MCF 10A (cell line): ENCODE results near the gene C2orf74. TPM values are rescaled to one million over a fixed set of nuclear protein-coding genes. Genes with fewer than 3 reads are reported as not detected.
"Not testable (repeated sequence)": the region's sequence is repeated elsewhere in the genome, so short reads cannot be mapped to it uniquely, and the experiment has no call there.

Experiments used
- BruUV-seq: library from RNA; stranded (reverse); fragments of 400-500 nt; replicated peaks from 2 replicates; lab custom pipeline; 2021; lab: Mats Ljungman, UMichigan
- CTCF ChIA-PET: fragments of 300-600 bp; sonication (Branson Sonifier 250); formaldehyde crosslinking; extraction: SDS; loops from one replicate; lab custom pipeline; 2021; ENCODE audit warnings: antibody characterized with exemption, inconsistent platforms; lab: Yijun Ruan, JAX
- POLR2A ChIA-PET: fragments of 300-600, 350-650 bp; sonication (Branson Sonifier 250); formaldehyde crosslinking; extraction: SDS; loops from one replicate; lab custom pipeline; 2020; ENCODE audit warnings: antibody characterized with exemption, inconsistent platforms; lab: Yijun Ruan, JAX
- DNase-seq: peaks from one replicate; pipeline ENCODE4 v3.0.0-alpha.2; 2018; ENCODE audit not compliant: unreplicated experiment
- H3K27ac Mint-ChIP-seq: one replicate; pipeline ENCODE4 v1.8.0; 2022; ENCODE audit warnings: mild to moderate bottlenecking, low read depth, mixed read lengths; ENCODE audit not compliant: unreplicated experiment
- H3K27me3 Mint-ChIP-seq: one replicate; pipeline ENCODE4 v1.8.0; 2022; ENCODE audit warnings: mixed read lengths; ENCODE audit not compliant: insufficient read depth, unreplicated experiment
- H3K36me3 Mint-ChIP-seq: one replicate; pipeline ENCODE4 v1.8.0; 2022; ENCODE audit warnings: mild to moderate bottlenecking, moderate library complexity, mixed read lengths; ENCODE audit not compliant: insufficient read depth, unreplicated experiment
- H3K4me1 Mint-ChIP-seq: one replicate; pipeline ENCODE4 v1.8.0; 2022; ENCODE audit warnings: mixed read lengths; ENCODE audit not compliant: insufficient read depth, unreplicated experiment
- H3K4me3 Mint-ChIP-seq: one replicate; pipeline ENCODE4 v1.8.0; 2022; ENCODE audit warnings: mild to moderate bottlenecking, moderate library complexity, mixed read lengths; ENCODE audit not compliant: unreplicated experiment
- H3K9me3 Mint-ChIP-seq: one replicate; pipeline ENCODE4 v1.8.0; 2022; ENCODE audit warnings: mixed read lengths; ENCODE audit not compliant: unreplicated experiment
- CTCF ChIP-seq: fragments of 200-600 bp; IDR thresholded peaks from one replicate; pipeline ENCODE4 v1.8.0; 2022; ENCODE audit warnings: antibody characterized with exemption, mild to moderate bottlenecking; ENCODE audit not compliant: unreplicated experiment
- intact Hi-C: fragments of 100-400 bp; cut with micrococcal nuclease; formaldehyde crosslinking; loops from 2 replicates; pipeline ENCODE4 v1.14.1; 2022
- total RNA-seq: library from RNA; stranded (reverse); gene quantifications from 2 replicates; pipeline ENCODE4 v1.2.3, GENCODE V29; 2022

The C2orf74 gene
- total RNA-seq, 1 experiment from 2014 or later, result 29.7 TPM

- no peak for TF ChIP-seq CTCF
- DNase-seq, result no peak
- Mint-ChIP-seq H3K27me3 (no peaks in the 10 kb centered on the region), H3K9me3 (no peaks in the 10 kb centered on the region), H3K4me3 (no peak overlapping the region), H3K4me1 (no peaks in the 10 kb centered on the region), H3K27ac (no peak overlapping the region), H3K36me3 (no peaks in the 10 kb centered on the region)
- POLR2A ChIA-PET, result interaction anchor here (0.6 kb wide), 1 partner anchor 166 kb away, joined by 3 read pairs; no protein-coding TSS in a partner anchor
- CTCF ChIA-PET, result no interaction called here
- intact Hi-C loops, result no loop called here
- no TSS peak for BruUV-seq
These were observed 36.8 kb upstream of the C2orf74 start for GRCh38 chr2:61125123-61125710.

GRCh38 chr2:61125798-61126197, 36.2 kb upstream of the C2orf74 start:
- Mint-ChIP-seq H3K4me3 (no peak overlapping the region), H3K4me1 (no peaks in the 10 kb centered on the region), H3K27ac (no peak overlapping the region), H3K36me3 (no peaks in the 10 kb centered on the region), H3K27me3 (no peaks in the 10 kb centered on the region), H3K9me3 (no peaks in the 10 kb centered on the region)
- intact Hi-C loops, result no loop called here
- no peak for DNase-seq
- no peak for TF ChIP-seq CTCF
- ChIA-PET CTCF (no interaction called here), POLR2A (no interaction called here)
- BruUV-seq, result no TSS peak

- BruUV-seq, H3K9me3 Mint-ChIP-seq, DNase-seq, H3K36me3 Mint-ChIP-seq, H3K4me1 Mint-ChIP-seq, H3K27ac Mint-ChIP-seq, intact Hi-C loops, H3K27me3 Mint-ChIP-seq, H3K4me3 Mint-ChIP-seq: not testable (repeated sequence)
- POLR2A ChIA-PET, result interaction anchor here (0.6 to 0.9 kb wide), 2 partner anchors 17 to 480 kb away, joined by 3 to 5 read pairs; no protein-coding TSS in a partner anchor
- CTCF ChIA-PET, result interaction anchor here (0.6 kb wide), 1 partner anchor 86 kb away, joined by 4 read pairs; no protein-coding TSS in a partner anchor
These were observed 33.9 kb upstream of the C2orf74 start for GRCh38 chr2:61128122-61128521.

- TF ChIP-seq CTCF, result no peak
- no TSS peak for BruUV-seq
- intact Hi-C loops, result loop anchor here (2.0 kb wide), 1 partner anchor 765 kb away; no protein-coding TSS in a partner anchor
- ChIA-PET CTCF (no interaction called here), POLR2A (interaction anchor here (0.6 to 2.2 kb wide), 2 partner anchors 11 to 377 kb away, joined by 3 to 8 read pairs; no protein-coding TSS in a partner anchor)
- no peaks in the 10 kb centered on the region for H3K4me1 Mint-ChIP-seq
- no peaks in the 10 kb centered on the region for H3K9me3 Mint-ChIP-seq
- no peaks in the 10 kb centered on the region for H3K27me3 Mint-ChIP-seq
- no peak overlapping the region for H3K4me3 Mint-ChIP-seq
- no peaks in the 10 kb centered on the region for H3K36me3 Mint-ChIP-seq
- H3K27ac Mint-ChIP-seq, result no peak overlapping the region
- DNase-seq, result no peak
These were observed 27.8 kb upstream of the C2orf74 start for GRCh38 chr2:61134141-61134540.
